Adrenal gland (tissue), 5 donors: Measurements from ENCODE around the gene C1QTNF8.
A peak's percentile ranks its signal among the peaks of the same experiment; 100 is the strongest.

Experiments used
- POLR2A ChIP-seq, 2 donors: fragments of 450-650 bp; IDR thresholded peaks; one replicate each; pipeline ENCODE4 v1.6.1; 2017; ENCODE audit warnings: antibody characterized with exemption in 2 of 2, mild to moderate bottlenecking in 2 of 2, moderate library complexity in 1 of 2
- TF ChIP-seq, protein P1 (sequence below), 6 experiments: fragments of 450-650 bp in 4 of 6; fragments of 200-600 bp in 2 of 6; sonication (generic) in 1 of 6; IDR thresholded peaks; 1 replicate in 5 of 6; 2 replicates in 1 of 6; pipeline versions ENCODE4 v1.5.1 to v1.8.0; 2016 to 2021; ENCODE audit warnings: antibody characterized with exemption in 6 of 6, mild to moderate bottlenecking in 2 of 6, moderate library complexity in 1 of 6
- donor health status: DM: no; HTN: no; CAD: no.

DNA sequence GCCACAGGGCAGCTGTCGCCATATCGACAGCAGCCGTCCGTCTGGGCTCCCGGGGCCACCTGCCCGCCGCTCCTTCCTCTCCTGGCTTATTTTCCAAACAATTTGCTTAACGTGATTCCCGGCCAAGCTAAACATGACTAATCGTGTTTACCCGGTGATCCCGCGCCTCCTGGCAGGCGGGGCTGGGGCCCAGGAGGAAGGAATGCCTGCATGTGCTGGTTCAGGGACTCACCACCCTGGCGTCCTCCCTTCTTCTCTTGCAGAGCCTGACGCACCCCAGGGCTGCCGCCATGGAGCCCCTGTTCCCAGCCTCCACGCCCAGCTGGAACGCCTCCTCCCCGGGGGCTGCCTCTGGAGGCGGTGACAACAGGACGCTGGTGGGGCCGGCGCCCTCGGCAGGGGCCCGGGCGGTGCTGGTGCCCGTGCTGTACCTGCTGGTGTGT, 17.4 kb downstream of the C1QTNF8 start:
- TF ChIP-seq, protein P1, sequence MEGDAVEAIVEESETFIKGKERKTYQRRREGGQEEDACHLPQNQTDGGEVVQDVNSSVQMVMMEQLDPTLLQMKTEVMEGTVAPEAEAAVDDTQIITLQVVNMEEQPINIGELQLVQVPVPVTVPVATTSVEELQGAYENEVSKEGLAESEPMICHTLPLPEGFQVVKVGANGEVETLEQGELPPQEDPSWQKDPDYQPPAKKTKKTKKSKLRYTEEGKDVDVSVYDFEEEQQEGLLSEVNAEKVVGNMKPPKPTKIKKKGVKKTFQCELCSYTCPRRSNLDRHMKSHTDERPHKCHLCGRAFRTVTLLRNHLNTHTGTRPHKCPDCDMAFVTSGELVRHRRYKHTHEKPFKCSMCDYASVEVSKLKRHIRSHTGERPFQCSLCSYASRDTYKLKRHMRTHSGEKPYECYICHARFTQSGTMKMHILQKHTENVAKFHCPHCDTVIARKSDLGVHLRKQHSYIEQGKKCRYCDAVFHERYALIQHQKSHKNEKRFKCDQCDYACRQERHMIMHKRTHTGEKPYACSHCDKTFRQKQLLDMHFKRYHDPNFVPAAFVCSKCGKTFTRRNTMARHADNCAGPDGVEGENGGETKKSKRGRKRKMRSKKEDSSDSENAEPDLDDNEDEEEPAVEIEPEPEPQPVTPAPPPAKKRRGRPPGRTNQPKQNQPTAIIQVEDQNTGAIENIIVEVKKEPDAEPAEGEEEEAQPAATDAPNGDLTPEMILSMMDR (IDR thresholded peaks at IDR 0.05), result no peak
- peak in 1 of 2 donors; percentile 36 for TF ChIP-seq POLR2A (IDR thresholded peaks at IDR 0.05)
